CMK (cell line): ENCODE results near the gene PTCH2.

Experiments
- DNase-seq: peaks from one replicate; pipeline ENCODE4 v3.0.0-alpha.2; 2010; ENCODE audit warnings: low read depth

Gene PTCH2

GRCh38 chr1:44777969-44778635, 65.0 kb downstream of the PTCH2 start:
- no peak for DNase-seq

- no peak for DNase-seq
Measured at GRCh38 chr1:44777547-44777946, 65.5 kb downstream of the PTCH2 start.

- DNase-seq: no peak
Measured at GRCh38 chr1:44776730-44777068, 66.4 kb downstream of the PTCH2 start.

- DNase-seq: no peak
Measured at GRCh38 chr1:44775930-44776729, 66.9 kb downstream of the PTCH2 start.

GRCh38 chr1:44775078-44775929, 67.7 kb downstream of the PTCH2 start, which contains the start of gene RPS8:
RPS8 (plus strand) TSS chr1:44775540; CDS start chr1:44775597, 57 bp downstream.
- peak; percentile 95 for DNase-seq
